GM18517 (cell line): Measurements from ENCODE around the gene SBDS.
"Not testable (repeated sequence)": the region's sequence is repeated elsewhere in the genome, so short reads cannot be mapped to it uniquely, and the experiment has no call there.

Experiments
- ATAC-seq: cut with Tn5 transposase; IDR thresholded peaks from one replicate; pipeline ENCODE4 v1.9.1; 2021; ENCODE audit warnings: mild to moderate bottlenecking, moderate library complexity; ENCODE audit not compliant: unreplicated experiment

SBDS gene

DNA sequence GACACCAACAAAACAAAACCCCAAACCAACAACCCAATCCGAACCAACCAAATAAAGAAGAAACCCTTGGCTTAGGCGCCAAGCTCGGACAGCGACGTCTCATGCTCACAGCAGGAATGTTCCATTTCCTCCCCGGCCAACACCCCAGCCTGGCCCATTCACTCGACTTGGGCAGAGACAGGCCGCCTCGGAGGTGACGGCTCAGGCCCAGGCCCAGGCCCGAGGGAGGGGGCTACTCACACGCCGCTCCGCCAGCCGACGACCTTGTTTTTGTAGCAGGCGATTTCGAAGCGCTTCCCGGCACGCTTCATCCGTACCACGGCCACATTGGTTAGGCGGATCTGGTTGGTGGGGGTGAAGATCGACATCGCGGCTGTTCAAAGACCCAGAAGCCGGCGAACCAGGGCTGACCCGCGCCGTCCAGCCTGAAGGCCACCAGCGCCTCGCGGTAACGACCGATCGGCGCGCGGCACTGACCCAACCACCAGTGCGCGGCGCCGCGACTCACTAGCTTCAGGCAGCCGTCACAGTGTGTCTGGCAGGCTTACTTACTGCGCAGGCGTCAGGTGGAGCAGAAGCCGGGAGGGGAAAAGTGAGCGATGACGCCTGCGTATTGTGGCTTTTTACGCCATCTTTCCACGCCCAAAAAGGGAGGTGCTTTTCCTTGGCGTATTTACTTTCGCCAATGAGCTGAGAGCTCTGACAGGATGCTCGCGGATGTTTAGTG, at the start of gene SBDS:
Gene SBDS (minus strand): TSS at position 537 of the 727 bp plus-strand sequence. CDS start 169 bp downstream, at position 368.
- ATAC-seq = peak; percentile 58

- ATAC-seq = not testable (repeated sequence)
Observed at GRCh38 chr7:67043559-67043930, 48.2 kb upstream of the SBDS start.

GRCh38 chr7:67042781-67043558, 47.6 kb upstream of the SBDS start:
- ATAC-seq = not testable (repeated sequence)

GRCh38 chr7:67040832-67041231, 45.4 kb upstream of the SBDS start:
- ATAC-seq = not testable (repeated sequence)

GRCh38 chr7:67036432-67037395, 41.3 kb upstream of the SBDS start:
- not testable (repeated sequence) for ATAC-seq

- ATAC-seq = no peak
Observed at GRCh38 chr7:67033251-67033650, 37.9 kb upstream of the SBDS start.

DNA sequence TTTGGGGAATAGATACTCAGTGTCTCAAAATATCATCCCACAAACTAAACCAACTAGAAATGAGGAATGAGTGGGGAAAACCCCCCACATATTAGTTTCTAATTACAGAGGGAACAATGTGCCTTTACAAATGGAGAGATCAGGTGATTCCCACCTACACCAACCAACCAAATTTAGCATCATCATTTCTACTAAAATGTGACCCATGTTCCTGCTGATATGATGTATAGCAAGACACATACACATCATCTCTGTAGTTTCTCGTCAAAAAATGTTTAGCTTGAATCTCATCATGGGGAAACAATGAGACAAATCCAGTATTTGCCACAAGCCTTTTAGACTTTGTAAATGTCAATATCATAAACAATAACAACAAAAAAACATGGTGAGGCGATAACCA, 36.3 kb upstream of the SBDS start:
- ATAC-seq = not testable (repeated sequence)

DNA sequence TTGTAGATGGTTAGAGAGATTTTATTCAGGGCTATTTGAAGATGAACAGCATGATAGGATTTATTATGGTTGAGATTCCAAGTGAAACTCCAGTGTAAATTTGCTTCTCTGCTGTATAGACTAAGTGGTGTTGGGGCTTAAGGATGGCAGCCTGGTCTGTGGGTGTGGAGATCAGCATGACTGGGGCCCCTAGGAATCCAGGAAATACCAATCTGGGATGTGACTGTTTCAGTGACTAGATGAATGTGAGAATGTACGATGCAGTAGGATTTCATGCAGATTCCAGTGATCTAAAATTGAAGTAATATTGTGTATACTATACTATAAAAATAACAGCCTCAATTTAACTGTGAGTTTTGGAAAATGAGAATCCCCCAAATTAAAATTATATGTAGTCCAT, 30.1 kb upstream of the SBDS start:
- ATAC-seq = not testable (repeated sequence)

GRCh38 chr7:67022511-67022910, 27.1 kb upstream of the SBDS start:
- no peak for ATAC-seq

DNA sequence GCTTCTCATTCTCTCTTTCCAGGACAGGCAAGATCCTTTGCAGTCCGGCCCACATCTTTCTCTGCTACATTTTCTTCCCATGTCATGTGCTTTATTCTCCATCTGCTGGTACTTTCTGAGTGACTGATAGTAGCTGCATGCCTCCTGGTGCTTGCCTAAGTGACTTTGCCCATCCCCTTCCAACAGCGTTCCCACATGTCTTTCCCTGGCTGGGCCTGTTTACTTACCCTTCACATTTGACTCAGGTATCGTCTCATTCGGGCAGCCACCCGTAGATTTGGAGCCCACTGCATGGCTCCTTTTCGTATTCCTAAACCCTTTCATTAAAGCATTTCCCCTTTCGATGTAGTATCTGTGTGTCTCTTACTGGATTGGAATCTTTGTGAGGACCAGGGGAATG, 25.9 kb upstream of the SBDS start:
- no peak for ATAC-seq

DNA sequence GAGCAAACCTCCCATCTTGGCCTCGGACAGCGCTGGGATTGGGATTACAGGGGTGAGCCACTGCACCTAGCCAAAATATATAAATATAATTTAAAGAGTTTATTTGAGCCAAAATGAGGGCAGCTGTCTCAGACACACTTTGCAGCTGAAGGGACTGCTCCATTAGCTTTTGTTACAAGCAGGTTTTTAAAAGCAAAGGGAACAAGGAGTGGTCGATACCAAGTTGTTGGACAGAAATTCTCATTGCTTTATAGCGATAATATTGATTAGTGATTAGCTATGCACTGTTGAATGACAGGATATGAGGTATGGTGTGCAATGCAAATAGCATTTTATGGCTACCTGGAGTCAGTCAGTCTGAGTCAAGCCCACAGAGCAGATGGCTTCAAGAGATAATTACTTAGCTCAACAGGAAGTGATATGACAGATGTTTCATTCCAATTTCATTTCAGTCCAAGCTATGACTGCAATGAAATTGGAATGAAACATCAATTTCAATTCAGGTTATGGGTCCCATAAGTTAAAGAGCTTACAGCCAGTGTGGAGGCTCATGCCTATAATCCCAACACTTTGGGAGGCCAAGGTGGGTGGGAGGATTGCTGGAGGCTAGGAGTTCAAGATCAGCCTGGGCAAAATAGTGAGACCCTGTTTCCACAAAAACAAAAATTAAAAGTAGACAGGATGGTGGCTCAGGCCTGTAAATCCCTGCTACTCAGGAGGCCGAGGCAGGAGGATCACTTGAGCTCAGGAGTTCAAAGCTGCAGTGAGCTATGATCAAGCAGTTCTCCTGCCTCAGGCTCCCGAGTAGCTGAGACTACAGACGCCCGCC, 24.4 kb upstream of the SBDS start:
- ATAC-seq = no peak

DNA sequence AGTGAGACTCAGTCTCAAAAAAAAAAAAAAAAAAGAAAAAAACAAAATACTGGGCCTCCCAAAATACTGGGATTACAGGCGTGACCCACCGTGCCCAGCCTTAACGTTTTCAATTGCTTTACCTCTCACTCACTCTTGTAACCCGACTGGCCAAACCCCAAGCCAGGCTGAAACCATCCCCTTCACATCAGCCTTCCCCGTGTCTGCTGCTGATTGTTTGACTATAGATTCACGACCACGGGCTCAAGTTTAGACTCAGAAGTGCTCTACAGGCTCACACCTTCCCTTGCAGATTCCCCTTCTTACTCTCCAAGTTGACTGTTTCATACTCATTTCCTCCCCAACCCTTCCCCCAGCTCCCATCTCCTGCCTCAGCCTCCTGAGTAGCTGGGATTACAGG, 23.6 kb upstream of the SBDS start:
- ATAC-seq = no peak

DNA sequence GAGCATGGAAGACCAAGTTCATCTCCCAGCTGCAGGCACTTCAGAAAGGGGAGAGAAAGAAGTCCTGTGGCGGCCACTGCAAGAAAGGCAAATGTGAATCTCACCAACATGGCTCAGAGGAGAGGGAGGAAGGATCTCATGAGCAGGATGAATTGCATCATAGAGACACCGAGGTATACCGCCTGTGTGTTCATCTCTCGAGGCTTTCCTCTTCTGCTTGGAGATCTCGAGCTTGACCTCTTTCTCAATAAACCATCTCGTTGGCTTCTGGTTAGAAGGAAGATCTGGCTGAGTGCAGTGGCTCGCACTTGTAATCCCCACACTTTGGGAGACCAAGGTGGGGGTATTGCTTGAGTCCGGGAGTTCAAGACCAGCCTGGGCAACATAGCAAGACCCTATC, 22.6 kb upstream of the SBDS start:
- ATAC-seq = not testable (repeated sequence)

GRCh38 chr7:67014076-67014622, 18.8 kb upstream of the SBDS start:
- not testable (repeated sequence) for ATAC-seq

- not testable (repeated sequence) for ATAC-seq
Observed at GRCh38 chr7:67009677-67010076, 14.3 kb upstream of the SBDS start.

GRCh38 chr7:67008260-67008659, 12.9 kb upstream of the SBDS start:
- no peak for ATAC-seq

- no peak for ATAC-seq
Observed at GRCh38 chr7:67006965-67007364, 11.6 kb upstream of the SBDS start.

GRCh38 chr7:67004145-67004544, 8.8 kb upstream of the SBDS start:
- ATAC-seq = not testable (repeated sequence)

DNA sequence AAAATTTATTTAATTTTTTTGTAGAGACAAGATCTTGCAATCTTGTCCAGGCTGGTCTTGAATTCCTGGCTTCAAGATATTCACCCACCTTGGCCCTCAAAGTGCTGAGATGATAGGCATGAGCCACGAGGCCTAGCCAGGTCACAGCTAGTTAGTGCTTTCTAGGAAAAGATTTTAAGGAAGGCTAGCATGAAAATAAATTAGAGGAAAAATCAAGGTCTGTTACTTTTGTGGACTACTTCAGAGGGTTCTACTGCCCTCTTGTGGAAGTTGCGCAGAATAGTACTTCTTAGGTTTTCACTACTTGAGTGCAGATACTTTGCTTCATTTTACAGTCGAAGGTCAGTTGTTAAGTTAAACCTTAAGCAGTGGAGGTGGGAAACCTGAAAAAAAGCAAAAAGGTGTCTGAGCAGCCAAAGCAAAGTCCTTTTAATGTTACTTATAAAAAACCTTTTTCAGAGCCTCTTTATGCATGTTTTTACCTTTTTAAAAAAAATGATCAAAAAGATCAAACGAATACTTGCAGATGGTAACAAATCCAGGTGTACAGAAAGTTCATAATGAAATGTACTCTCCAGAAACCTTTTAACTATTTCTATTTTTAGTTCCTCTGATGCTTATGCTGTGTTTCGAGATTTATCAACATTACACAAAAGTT, 5.3 kb upstream of the SBDS start:
- not testable (repeated sequence) for ATAC-seq
